Activated CD4-positive, alpha-beta T cell treated with anti-CD3 and anti-CD28 coated beads, Interleukin-2, amount 50 U/mL, for 1 hour (primary cell): ENCODE measurements around the gene FOXL3.
"Not testable (repeated sequence)": the region's sequence is repeated elsewhere in the genome, so short reads cannot be mapped to it uniquely, and the experiment has no call there.

Experiments used
- DNase-seq: peaks from one replicate; pipeline ENCODE4 v3.0.0-alpha.2; 2020

FOXL3 gene

DNA sequence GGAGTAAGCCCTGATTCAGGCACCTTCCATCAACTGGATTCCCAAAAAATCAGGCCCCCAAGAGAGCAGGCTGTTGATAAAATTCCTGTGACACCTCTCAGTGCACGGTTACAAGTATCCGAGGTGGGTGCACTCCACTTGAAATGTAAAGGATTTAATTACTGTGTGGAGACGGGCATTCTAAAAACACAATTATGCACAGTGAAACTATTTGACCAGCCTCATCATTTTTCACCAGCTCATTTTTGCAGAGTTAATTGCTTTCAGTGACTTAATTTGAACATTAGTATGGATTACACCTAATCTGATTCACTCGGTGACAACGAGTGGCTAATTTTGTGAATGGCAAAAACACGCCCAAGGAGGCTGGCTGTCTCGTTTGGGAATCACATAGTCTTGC lies 2.3 kb downstream of the FOXL3 start:
- no peak for DNase-seq

DNA sequence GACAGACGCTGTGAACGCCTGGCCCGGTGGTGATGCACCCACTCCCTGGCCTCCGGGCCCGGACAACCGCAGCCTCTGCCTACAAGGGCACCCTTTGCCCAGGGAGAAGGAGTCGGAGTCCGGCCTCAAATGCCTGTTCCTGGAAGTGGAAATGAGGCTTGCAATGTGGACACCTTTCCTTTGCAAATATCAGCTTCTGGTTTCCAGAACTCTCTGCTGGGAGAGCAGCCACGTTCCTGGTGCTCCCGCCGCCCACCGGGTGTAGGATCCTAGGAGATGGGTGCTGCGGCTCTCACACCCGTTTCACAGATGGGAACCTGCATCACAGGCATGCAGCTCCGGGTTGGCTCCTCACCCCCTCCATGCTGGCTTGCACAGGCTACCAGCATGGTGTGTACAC lies 2.9 kb downstream of the FOXL3 start:
- no peak for DNase-seq

DNA sequence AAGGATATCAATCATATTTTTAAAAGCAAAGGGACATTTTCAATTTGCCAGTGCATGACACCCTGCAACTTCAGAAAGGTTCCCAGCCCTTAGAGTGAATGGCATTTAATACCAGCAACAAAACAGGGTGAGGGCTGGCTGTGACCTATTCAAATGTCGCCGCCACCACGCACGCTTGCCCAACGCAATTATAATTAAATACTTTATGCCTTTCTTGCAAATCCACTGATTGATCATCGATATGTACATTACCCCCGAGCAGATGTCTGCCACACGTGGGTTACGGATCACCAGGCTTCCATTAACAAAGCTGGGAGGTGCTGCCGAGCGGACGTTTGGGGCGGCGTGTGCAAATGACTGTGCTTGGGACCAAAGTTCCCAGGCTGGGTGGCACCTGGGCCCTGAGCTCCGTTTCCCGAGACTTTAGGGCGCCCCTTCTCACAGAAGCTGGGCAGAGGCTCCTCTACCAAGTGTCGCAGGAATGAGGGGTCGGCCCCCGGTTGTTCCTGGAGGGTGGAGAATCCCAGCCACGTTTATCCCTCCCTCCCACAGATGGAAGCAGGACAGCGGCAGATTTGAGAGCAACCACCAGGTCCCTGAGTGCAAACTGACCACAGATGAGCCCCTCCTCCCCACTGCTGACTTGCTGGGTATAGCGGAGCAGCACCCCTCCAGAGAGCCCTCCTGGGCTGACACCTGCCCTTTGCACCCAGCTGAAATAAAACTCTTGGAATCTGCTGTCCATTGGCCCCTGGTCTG lies 3.9 kb downstream of the FOXL3 start:
- DNase-seq, result no peak

DNA sequence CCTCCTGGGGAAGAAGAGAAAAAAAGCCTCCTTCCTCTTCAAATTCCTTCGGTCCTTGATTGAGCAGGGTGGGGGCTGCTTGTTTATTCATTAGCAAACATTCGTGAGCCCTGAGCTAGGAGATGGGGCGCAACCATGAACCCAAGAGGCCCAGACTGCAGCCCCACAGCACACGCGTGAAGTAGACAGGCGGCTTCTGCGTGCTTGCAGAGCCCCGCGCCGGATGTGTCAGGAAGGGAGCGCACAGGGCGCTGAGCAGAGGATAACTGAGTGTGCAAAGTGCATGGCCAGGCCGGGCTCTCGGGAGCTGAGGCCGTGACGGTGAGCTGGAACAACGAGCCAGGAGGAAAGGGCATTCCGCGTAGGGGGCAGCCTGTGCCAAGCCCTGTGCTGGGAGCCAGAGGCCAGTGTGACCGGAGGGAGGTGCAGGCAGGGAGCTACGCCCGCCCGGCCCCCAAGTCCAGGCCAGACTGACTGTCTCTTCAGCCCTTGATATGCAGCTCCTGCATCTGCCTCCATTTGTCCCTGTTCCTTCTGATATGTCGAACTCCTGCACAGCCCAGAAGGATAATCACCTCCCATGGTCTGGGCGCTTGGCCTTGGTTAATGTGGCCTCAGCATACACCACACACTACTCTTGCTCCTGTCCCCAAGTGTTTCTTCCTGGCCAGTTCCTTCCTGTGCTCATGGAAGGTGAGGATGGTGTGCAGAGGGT lies 4.6 kb downstream of the FOXL3 start:
- no peak for DNase-seq

DNA sequence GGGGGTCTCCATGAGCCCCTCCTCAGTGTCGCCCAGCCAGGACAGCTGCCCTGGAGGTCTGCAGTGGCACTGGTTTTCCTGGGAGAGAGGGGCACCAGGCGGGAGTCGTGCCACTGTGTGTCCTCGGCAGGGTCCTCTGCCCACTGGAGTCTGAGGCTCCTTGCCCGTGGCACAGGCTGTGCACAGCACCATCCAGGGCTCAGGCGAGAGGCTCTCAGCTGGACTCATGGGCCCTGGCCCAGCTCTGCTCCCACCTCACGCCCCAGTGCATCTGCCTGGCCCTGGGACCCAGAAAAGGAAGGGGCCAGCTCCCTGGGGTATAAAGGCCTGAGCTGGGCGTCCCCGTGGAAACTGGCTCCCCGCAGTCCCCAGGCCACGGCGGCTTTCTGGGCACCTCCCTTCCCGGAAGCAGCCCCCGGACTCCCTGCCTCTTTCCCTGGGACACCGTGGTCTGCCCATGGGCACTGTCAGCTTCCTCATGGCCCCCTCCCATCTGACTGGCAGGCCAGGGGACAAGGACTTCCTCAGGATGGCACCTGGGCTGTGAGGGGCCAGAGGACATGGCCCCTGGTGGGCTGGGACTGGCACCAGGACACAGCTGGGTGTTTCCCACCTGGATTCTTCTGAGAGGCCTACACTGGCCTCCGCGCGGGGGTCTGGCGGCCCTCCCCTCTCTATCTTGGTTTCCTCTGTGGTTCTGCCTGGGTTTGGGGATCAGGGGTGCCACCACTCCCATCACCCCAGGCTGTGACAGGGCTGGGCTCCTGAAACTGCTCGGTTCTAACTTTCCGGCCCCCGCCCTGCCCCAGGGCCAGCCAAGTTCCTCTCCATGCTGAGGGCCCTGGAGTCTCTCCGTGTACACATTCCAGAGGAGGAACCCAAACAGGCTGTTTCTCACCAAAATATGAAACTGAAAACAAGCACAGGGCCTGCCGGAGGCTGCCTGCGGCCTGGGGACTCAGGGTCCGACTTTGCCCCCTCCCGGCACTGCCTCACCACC lies 5.5 kb downstream of the FOXL3 start:
- DNase-seq, result no peak

DNA sequence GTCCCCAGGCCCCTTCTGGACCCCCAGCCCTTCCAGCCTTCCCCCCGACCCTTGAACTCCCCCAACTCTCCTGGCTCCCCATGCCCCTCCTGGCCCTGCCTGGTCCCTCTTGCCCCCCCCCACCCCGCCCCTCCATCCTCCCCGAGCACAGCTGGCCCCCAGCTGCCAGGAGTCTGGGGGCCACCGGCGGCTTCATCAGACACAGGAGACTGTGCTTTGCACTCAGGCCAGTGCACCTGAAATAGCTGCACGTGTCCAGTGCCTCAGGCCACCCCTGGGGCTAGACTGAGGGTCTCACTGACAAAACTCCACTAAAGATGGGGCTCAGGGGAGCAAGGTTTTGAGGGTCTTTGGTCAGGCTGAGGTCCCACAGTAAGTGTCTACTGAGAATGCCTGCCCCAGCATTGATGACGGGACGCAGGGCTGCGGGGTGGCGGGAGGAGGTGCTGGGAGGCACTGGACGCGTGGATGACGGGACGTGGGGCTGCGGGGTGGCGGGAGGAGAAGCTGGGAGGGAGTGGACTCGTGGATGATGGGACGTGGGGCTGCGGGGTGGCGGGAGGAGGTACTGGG lies 6.5 kb downstream of the FOXL3 start:
- no peak for DNase-seq

DNA sequence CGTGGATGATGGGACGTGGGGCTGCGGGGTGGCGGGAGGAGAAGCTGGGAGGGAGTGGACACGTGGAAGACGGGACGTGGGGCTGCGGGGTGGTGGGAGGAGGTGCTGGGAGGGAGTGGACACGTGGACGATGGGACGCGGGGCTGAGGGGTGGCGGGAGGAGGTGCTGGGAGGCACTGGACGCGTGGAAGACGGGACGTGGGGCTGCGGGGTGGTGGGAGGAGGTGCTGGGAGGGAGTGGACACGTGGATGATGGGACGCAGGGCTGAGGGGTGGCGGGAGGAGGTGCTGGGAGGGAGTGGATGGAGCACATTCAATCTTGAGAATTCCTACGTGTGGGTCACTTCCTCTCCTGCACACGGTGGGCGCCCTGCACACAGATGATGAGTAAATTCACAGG lies 7.2 kb downstream of the FOXL3 start:
- not testable (repeated sequence) for DNase-seq

DNA sequence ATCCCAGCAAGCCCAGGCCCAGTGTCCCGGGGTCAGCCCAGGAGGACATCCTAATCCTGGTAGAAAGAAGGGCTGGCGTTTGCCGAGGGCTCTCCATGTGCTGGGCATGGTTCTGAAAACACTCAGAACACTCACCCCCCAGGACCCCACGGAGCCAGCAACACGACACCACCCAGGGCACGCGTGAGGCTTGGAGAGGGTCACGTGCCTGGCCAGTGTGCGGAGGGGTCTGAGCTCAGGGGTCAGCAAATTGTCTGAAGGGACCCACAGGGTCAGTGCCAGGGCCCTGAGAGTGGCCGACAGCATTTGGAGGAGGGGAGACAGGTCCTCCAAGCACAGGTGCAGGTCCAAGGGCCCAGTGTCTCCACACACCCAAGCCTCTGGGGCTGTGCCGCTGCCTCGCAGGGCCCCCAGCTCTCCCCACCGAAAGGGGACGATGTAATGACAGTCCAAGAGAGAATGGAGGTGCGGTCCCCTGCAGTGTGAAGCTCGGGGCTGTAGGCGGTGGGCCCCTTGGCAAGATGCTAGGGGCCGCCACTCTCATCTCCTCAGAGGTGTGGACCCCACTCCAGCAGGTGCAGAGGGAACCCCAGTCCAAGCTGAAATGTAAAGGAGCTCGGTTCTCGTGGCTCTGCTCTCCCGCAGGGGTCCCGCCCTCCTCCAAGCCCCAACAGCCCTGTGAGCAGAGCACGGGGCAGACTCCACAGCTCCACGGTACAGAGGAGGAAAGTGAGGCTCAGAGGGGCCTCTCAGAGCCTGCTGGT lies 7.8 kb downstream of the FOXL3 start:
- no peak for DNase-seq

DNA sequence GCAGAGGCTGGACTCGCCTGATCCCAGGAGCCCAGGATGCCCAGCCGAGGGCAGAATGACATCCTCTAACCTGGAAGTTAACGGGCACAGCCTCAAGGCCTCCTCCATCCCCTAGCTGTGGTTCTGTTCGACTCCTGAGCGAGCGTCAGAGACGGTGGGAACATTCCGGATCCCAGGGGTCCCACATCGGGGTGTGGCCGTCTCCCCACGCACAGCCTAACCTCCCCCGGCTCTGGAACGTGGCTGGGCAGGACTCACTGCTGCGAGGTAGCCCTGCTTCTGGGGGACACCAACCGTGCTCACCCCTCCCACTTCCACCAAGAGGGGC lies 8.4 kb downstream of the FOXL3 start:
- no peak for DNase-seq

DNA sequence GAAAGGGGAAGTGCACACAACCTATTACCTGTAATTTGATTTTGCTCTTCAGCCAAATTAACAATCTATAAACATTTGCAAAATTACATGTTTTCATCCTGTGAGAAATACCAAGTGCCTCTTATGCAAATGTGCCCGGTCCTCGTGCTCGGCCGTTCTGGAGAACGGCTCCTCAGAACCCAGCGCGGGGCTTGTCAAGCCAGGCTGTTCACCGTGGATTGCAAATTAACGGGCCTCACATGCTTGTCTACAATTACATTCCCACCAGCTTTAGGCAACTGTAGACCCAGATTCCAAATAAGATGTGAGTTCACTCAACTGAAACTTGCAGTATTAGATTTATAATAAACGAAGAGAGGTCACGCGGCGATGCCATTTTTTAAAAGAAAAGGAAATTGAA lies 8.8 kb downstream of the FOXL3 start:
- no peak for DNase-seq

DNA sequence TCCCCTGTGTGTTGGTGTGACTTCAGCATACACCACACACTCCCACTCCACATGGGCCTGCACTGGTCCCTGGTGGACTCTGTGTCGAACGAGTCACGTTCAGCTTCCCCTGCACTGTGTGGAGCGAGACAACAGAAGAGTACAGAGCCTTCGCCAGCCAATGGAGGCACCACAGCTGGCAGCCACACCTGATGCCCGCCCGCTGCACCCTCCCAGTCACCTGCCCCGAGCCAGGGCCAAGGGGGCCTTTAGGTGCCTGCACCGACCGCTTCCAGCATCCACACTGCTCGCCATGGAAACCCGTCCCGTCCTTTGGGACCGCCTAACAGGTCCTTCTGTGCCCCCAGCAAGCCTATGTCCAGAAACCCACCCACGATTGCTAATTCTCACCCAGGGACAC lies 9.2 kb downstream of the FOXL3 start:
- no peak for DNase-seq

DNA sequence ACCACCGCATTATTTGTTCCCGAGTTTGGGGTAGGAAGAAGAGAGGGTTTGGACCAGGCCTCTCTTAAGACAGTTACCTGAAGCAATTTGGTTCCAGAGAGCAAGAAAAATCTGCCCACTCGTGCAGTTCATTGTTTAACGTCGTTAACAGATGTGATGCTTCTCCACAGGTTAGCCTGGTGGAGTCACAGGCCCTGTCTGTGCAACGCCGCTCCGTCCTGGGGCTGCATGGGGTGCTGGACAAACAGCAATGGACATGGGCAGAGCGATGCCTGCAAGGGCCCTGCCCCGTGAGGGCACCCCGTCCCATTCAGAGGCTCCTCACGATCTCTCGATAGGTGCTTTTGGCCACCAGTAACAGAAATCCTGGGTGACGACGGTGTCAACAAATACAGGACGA lies 9.7 kb downstream of the FOXL3 start:
- DNase-seq, result no peak

DNA sequence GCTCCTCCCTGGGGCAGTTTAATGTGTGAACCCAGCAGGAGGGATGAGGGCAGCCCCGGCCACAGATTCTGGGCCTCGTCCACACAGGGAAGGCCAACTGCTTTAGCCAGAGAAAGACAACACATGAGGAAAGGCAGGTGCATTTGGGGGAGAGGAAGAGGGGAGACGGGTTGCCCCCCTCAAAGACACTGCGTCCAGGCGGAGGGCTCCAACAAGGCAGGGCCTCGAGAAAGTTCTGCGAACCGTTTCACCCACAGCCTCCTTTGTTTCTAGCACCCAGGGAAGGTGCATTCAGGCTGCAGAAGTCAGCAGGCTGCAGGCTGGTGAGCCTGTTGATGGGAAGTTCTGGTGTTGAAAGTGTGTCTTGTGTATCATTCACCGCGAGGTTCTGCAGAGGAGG lies 10.1 kb downstream of the FOXL3 start:
- no peak for DNase-seq

DNA sequence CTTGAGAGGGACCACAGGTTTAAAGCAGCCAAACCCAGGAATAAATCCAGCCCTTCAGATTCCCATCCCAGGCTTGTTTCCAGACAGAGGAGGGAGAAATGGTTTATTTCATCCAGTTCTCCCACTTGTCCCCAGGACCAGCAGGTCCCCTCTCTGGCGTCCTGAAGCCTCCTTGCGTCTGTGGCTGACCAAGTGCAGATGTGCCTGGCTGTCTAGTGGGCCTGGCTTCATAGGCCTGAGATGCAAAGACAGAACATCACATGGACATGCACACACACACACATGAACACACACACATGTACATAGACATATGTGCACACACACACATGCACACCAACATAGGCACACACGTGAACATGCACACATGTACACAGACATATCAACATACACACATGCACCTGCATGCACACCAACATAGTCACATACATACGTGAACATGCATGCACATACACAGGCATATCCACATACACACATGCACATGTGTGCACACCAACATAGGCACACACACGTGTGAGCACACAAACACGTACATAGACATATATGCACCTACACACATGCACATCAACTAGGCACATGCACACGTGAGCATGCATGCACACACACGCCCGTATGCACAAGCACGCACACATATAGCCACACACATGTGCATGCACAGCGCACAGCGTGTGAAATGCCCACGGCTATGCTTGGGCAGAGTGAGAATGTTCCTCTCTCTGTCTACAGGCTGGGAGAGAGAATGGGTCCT lies 10.7 kb downstream of the FOXL3 start:
- DNase-seq, result no peak

DNA sequence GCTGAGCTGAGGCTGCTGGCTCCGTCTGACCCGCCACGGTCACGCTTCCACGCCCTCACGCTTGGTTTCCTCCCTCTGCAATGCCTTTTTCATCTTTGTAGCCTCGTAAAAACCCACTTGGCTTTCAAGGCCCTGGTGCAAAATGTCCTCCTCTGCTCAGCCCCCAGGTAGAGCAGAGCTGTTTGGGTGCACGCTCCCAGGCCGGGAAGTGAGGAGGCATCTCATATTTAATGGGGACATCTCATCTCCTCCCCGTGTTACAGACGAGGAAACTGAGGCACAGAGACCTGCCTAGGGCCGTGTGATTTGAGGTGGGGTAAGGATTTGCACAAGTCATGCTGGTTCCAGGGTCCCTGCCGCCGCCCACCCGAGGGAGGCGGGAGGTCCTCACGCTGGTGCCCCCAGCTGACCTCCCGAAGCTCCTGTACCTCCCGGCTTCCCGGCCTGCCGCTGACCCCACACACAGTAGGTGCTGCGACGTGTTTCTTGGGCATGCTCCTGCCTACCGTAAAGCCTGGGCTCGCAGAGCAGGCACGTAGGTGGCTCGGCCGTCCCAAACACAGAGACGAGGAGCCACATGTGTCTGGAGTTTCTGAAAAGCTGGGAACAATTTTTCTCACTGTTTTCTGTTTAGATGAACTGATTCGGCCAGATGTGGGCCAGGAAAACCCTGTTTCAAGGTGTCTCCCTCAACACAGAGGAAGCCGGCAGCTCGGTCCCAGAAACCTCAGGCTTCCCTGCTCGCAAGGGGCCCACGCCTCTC lies 11.5 kb downstream of the FOXL3 start:
- DNase-seq, result no peak

DNA sequence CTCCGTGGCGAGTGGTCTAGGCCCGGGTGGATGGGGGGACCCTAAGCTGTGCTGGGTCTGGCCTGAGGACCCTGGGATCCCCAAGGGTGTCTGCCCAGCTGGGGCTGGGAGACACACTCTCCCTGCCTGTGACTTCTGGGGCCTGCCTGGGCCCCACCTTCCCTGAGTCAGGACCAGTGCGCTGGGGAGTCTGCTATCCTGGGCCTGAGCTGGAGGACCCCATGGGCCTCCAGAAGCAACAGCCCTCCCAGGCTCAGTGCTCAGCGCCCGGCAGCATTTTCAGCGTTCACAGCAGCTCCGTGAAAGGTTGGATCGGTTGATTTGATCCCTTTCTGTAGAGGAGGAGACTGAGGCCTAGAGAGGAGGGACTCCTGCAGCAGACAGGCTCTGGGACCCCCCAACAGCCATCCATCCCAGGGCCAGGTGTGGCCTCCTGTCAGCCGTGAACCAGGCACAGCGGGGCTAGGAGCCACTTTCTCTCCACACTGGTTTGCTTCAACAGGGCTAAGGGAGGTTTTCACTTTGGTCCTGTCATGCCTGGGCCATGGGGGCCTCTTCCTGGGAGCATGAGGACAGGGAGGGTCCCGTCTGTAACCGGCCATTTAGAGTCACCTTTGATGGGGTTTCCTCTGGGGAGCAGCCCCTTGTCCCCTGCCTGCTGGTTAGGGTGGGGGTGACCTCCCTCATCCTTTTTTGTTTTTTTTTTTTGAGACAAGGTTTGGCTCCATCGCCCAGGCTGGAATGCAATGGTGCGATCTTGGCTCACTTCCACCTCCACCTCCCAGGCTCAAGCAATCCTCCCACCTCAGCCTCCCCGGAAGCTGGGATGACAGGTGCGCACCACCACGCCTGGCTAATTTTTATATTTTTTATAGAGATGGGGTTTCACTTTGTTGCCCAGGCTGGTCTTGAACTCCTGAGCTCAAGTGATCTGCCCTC lies 12.4 kb downstream of the FOXL3 start:
- no peak for DNase-seq

DNA sequence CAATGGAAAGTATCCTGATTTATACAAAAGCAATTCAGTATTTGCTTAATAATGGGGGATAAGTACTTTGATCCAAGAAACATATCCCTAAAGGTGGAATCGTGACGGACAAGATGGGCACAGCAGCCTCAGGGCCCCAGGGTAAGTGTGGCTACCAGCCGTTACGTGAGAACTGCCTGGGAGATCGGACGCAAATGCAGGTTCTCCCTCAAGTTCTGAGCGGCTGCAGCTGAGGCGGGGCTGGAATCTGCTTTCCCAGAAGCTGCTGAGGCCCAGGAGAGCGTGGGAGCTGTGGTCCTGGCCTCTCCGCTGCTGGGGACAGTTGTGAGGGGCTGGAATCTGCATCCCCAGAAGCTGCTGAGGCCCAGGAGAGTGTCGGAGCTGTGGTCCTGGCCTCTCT lies 13.5 kb downstream of the FOXL3 start:
- DNase-seq, result no peak

DNA sequence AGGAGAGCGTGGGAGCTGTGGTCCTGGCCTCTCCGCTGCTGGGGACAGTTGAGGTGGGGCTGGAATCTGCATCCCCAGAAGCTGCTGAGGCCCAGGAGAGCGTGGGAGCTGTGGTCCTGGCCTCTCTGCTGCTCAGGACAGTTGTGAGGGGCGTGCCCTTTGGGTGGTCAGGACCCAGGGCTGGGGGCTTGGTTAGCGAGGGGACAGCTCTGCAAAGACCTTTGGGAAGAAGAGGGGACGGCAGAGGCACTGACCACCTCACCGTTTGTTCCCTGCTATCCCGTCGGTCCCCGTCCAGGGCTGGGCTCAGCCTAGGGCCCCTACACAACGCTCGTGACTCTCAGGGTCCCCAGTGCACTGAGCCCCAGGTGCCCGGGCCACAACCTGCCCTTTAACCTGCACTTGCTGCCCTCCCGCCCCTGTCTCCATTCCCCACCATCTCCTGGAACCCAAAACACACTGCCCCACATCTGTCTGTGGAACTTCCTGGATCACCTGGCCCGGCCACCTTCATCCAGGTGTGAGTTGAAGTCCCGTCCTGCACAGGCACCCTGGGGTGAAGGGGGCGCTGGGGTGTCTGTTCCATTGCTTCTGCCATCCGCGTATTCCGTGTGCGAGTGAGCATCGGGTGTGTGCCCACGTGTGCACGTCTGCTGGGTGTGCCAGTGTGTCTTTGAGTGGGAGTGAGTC lies 14.1 kb downstream of the FOXL3 start:
- DNase-seq, result no peak
